Activated naive CD8-positive, alpha-beta T cell treated with anti-CD3 and anti-CD28 coated beads, Interleukin-2, amount 10 ng/mL, durations not matched to agents 7 days and 5 days (primary cell): ENCODE results near the gene IRGC. TPM values are rescaled to one million over a fixed set of nuclear protein-coding genes. Genes with fewer than 3 reads are reported as not detected.

Experiments
- ATAC-seq: fragments of 150-1000 bp; cut with Tn5 transposase; one replicate; pipeline ENCODE4 v1.10.0; 2021; ENCODE audit warnings: low read depth, moderate library complexity
- POLR2A ChIA-PET: fragments of 350-600 bp; sonication (Branson Sonifier 250); formaldehyde crosslinking; loops from one replicate; lab custom pipeline; 2021; ENCODE audit warnings: antibody characterized with exemption; lab: Charles Lee
- DNase-seq: peaks from one replicate; pipeline ENCODE4 v3.0.0; 2021
- H3K27ac Mint-ChIP-seq: one replicate; pipeline ENCODE4 v1.8.0; 2022; ENCODE audit warnings: mild to moderate bottlenecking, mixed read lengths
- H3K27me3 Mint-ChIP-seq: one replicate; pipeline ENCODE4 v1.8.0; 2022; ENCODE audit warnings: mild to moderate bottlenecking, moderate library complexity, mixed read lengths
- H3K36me3 Mint-ChIP-seq: one replicate; pipeline ENCODE4 v1.8.0; 2021; ENCODE audit warnings: mild to moderate bottlenecking, mixed read lengths
- H3K4me1 Mint-ChIP-seq: one replicate; pipeline ENCODE4 v1.8.0; 2021; ENCODE audit warnings: mixed read lengths
- H3K4me3 Mint-ChIP-seq: one replicate; pipeline ENCODE4 v1.8.0; 2022; ENCODE audit warnings: mild to moderate bottlenecking, moderate library complexity, mixed read lengths
- H3K9me3 Mint-ChIP-seq: one replicate; pipeline ENCODE4 v1.8.0; 2021; ENCODE audit warnings: mixed read lengths
- total RNA-seq, 2 experiments: library from RNA; stranded (reverse); gene quantifications; one replicate each; pipeline ENCODE4 v1.2.3, GENCODE V29; 2021

The IRGC gene
- total RNA-seq, 2 experiments from 2014 or later: not detected

DNA sequence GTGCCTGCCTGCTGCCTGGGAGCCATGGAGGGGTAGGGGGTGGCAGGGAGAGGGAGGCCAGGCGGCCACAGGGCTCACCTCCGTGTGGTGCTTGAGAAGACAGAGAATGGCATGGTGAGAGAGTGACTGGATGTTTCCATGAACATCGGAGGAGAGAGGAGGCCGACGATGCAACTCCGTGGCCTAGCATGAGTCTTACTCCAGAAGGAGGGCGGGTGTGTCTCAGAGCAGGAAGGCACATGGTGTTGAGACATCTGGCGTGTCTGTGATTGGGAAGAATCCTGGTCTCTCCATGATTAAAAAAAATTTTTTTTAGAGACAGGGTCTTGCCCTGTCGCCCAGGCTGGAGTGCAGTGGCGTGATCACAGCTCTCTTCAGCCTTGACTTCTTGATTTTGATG is 5.1 kb downstream of the IRGC start:
- H3K36me3 Mint-ChIP-seq: no peaks in the 10 kb centered on the region
- no peak for ATAC-seq
- peaks cover 8% of the 10 kb centered on the region for H3K4me1 Mint-ChIP-seq
- H3K27ac Mint-ChIP-seq: no peak overlapping the region
- DNase-seq: no peak
- no peaks in the 10 kb centered on the region for H3K9me3 Mint-ChIP-seq
- peaks cover 2% of the 10 kb centered on the region for H3K27me3 Mint-ChIP-seq
- no peak overlapping the region for H3K4me3 Mint-ChIP-seq
- POLR2A ChIA-PET: interaction anchor here (0.5 kb wide), 1 partner anchor 27 kb away, joined by 6 read pairs; no protein-coding TSS in a partner anchor

DNA sequence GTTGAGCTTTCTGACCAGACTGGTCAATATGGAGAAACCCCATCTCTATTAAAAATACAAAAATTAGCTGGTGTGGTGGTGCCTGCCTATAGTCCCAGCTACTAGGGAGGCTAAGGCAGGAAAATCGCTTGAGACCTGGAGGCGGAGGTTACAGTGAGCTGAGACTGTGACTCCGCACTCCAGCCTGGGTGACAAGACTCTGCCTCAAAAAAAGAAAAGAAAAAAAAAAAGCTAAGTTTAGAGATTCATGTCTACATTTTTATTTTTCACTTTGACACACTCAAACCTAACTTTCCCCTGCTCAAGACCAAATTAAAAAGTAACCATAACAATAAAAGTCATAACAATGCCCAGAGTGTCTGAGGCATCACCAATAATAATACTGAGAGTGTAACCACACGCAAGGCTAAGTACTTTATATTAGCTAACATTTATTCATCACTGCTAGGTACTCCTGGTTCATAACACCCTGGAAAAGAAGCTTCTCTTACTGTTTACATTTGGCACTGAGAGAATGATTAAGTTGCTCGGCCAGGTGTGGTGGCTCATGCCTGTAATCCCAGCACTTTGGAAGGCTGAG is 5.7 kb downstream of the IRGC start:
- Mint-ChIP-seq H3K27me3 (peaks cover 2% of the 10 kb centered on the region), H3K36me3 (no peaks in the 10 kb centered on the region), H3K27ac (no peak overlapping the region), H3K4me3 (no peak overlapping the region), H3K4me1 (peaks cover 8% of the 10 kb centered on the region), H3K9me3 (no peaks in the 10 kb centered on the region)
- no peak for ATAC-seq
- POLR2A ChIA-PET: interaction anchor here (0.5 to 1.1 kb wide), 2 partner anchors 20 to 28 kb away, joined by 3 to 6 read pairs; no protein-coding TSS in a partner anchor
- DNase-seq: no peak

DNA sequence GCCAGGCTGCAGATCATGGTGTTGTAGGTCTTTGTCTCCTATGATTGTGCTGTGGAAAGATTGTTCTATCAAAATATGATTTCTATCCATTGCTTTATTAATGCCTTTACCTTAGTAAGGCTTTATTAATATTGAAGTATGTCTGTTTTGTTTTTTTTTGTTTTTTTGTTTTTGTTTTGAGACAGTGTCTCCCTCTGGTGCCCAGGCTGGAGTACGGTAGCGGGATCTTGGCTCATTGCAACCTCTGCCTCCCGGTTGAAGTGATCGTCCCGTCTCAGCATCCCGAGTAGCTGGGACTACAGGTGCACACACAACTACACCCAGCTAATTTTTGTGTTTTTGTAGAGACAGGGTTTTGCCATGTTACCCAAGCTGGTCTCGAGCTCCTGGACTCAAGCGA is 7.7 kb downstream of the IRGC start:
- Mint-ChIP-seq H3K4me1 (peaks cover 10% of the 10 kb centered on the region), H3K27ac (no peak overlapping the region), H3K27me3 (peaks cover 2% of the 10 kb centered on the region), H3K9me3 (no peaks in the 10 kb centered on the region), H3K4me3 (no peak overlapping the region), H3K36me3 (peaks cover 4% of the 10 kb centered on the region)
- DNase-seq (no peak), ATAC-seq (no peak)
- POLR2A ChIA-PET: no interaction called here

DNA sequence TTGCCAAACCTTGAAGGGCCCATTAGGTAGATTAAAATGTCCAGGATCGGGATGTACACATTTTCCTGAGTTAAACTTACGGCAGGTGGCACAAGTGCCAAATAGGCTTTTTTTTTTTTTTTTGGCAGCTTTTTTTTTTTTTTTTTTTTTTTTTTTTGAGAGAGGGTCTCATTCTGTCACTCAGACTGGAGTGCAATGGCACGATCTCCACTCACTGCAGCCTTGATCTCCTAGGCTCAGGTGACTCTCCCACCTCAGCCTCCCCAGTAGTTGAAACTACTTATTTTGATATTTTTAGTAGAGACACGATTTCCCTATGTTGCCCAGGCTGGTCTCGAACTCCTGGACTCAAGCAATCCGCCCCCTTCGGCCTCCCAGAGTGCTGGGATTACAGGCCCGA is 9.0 kb downstream of the IRGC start:
- no peak overlapping the region for H3K27ac Mint-ChIP-seq
- peaks cover 10% of the 10 kb centered on the region for H3K36me3 Mint-ChIP-seq
- H3K4me1 Mint-ChIP-seq: peaks cover 10% of the 10 kb centered on the region
- DNase-seq (no peak), ATAC-seq (no peak)
- peaks cover 2% of the 10 kb centered on the region for H3K27me3 Mint-ChIP-seq
- H3K9me3 Mint-ChIP-seq: no peaks in the 10 kb centered on the region
- POLR2A ChIA-PET: interaction anchor here (0.6 to 0.9 kb wide), 2 partner anchors 11 to 54 kb away, joined by 3 to 4 read pairs; no protein-coding TSS in a partner anchor
- no peak overlapping the region for H3K4me3 Mint-ChIP-seq

DNA sequence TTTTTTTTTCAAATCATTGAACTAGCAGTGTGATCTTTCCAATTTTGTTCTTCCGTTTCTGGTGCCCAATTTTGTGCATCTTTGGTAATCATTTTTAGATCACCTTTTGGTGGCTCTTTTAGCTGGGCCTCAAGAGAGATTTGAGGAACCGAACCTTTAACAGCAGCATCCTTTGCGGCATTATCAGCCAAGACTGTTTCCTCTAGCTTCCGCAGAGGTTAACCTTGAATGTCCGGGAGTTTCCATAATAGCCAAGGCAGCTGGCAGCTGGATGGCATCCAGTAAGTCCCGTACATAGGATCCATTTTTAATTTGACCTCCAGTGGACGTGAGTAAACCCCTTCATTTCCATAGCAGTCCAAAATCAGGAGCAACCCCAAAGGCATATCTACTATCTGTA is 9.6 kb downstream of the IRGC start:
- ATAC-seq (no peak), DNase-seq (no peak)
- Mint-ChIP-seq H3K4me1 (peaks cover 10% of the 10 kb centered on the region), H3K27me3 (peaks cover 2% of the 10 kb centered on the region), H3K9me3 (no peaks in the 10 kb centered on the region), H3K36me3 (peaks cover 14% of the 10 kb centered on the region), H3K27ac (no peak overlapping the region), H3K4me3 (no peak overlapping the region)
- POLR2A ChIA-PET: interaction anchor here (0.7 to 0.9 kb wide), 2 partner anchors 8 to 53 kb away, joined by 4 to 8 read pairs; no protein-coding TSS in a partner anchor

DNA sequence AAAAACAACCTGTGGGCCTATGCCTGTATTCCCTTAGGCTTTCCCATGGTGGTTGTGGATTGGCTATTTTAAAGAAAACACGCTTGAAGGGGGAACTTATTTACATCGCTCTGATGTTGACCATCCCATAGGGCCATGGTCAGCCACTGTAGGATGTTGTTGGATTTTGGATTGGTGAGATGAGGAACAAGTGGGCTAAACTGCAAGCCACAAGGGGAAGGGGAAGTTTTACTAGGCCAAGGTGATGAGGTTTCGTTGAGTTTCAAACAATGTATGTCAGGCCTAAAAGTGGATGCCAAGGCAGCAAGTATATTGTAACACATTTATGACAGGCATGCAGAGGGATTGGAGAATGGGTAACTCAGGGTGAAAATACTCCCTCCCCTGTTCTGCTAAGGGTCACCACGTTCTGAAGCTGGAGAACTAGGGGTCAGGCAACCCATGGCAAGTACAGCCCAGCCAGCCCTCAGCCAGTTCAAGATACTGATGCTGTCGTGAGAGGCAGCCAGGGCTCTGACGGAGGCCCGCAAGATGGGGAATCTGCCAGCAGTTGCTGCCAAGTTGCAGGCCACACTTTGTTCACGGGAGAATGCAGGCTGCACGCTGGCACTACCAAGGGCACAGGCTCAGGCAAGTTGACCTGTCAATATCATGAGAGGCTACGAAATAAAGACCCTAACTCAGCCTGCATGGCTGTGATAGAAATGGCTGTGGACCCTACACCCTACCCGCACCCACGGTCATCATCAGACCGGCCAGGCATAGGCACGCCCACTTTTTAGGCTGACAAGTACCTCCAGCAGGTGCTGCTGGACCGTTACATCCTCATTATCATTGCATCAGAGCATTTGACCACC is 11.1 kb downstream of the IRGC start:
- Mint-ChIP-seq H3K9me3 (no peaks in the 10 kb centered on the region), H3K27ac (peak overlapping the region; percentile 49), H3K4me3 (no peak overlapping the region), H3K27me3 (no peaks in the 10 kb centered on the region), H3K36me3 (peaks cover 18% of the 10 kb centered on the region), H3K4me1 (peaks cover 10% of the 10 kb centered on the region)
- no peak for DNase-seq
- POLR2A ChIA-PET: no interaction called here
- ATAC-seq: no peak

DNA sequence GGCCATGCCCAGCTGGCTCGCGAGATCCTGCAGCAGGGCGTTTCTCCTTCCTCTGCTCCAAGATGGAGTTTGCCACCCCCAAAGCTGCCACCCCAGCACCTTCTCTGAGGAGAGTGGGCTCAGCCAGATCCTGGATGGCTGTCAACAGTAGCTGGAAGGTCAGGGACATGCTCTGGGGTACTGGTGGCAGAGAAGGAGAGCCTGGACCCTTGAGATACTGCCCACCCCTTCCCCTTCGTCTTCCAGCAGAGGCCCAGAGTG is 11.6 kb downstream of the IRGC start:
- POLR2A ChIA-PET: no interaction called here
- Mint-ChIP-seq H3K9me3 (no peaks in the 10 kb centered on the region), H3K4me1 (peaks cover 10% of the 10 kb centered on the region), H3K36me3 (peaks cover 23% of the 10 kb centered on the region), H3K4me3 (no peak overlapping the region), H3K27ac (no peak overlapping the region), H3K27me3 (no peaks in the 10 kb centered on the region)
- no peak for DNase-seq
- no peak for ATAC-seq

DNA sequence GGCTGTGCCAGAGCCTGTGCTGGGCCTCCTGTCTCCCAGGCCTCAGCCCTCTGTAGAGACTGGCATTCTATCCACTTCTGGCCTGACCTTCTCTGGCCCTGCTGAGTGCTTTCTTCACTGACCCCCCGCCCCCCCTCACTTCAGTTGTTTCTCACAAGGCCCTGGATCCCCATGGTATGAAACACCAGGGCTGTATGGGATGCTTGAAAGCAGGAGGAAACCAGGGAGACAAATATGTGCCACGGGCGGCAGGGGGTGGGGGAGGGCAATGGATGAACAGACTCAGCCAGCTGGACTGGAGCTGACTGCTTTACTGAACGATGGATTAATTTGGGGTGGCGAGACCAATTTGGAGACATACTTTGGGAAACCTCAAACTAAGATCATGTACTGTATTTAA is 14.0 kb downstream of the IRGC start:
- Mint-ChIP-seq H3K36me3 (peaks cover 27% of the 10 kb centered on the region), H3K4me3 (no peak overlapping the region), H3K27ac (no peak overlapping the region), H3K9me3 (no peaks in the 10 kb centered on the region), H3K4me1 (peaks cover 11% of the 10 kb centered on the region), H3K27me3 (no peaks in the 10 kb centered on the region)
- no peak for ATAC-seq
- POLR2A ChIA-PET: no interaction called here
- DNase-seq: no peak

DNA sequence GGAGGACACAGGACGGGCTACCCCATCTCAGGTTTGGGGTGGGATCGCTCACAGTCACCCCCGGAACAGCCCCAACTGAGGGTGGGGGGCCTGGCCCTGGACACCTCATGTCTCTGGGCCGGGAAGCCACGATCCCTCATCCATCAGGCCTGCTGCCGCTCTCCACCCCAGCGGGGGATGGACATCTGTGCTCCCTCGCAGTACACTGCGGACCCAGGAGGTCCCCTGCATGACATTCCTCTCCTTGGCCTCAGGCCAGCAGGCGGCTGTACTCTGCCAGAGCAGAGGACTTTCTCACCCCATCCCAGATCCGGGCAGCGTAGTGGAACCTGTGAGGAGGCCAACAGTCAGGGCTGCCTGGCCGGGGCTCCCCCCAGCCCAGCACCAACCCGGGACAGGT is 15.5 kb downstream of the IRGC start:
- peaks cover 33% of the 10 kb centered on the region for H3K36me3 Mint-ChIP-seq
- DNase-seq: no peak
- peaks cover 4% of the 10 kb centered on the region for H3K4me1 Mint-ChIP-seq
- H3K27ac Mint-ChIP-seq: no peak overlapping the region
- no peak for ATAC-seq
- POLR2A ChIA-PET: no interaction called here
- H3K9me3 Mint-ChIP-seq: no peaks in the 10 kb centered on the region
- H3K4me3 Mint-ChIP-seq: no peak overlapping the region
- no peaks in the 10 kb centered on the region for H3K27me3 Mint-ChIP-seq

DNA sequence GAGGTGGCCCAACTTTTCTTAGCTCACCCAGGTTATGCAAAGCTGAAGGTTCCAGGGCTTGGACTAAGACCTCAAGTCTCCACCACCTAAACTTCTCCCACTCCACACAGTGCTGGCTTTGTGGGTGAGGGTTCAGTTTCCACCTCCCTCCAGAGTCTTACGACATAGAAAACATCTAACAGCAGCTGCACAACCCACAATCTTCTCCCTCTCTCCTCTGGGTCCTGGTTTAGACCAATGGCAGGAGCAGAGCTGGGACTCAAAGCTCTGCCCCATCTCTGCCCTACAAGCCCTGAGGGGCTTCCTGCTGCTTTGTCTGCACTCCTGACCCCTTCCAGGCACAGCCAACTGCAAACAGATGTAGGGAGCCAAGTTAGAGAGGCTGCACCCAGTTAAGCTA is 16.0 kb downstream of the IRGC start:
- ATAC-seq (no peak), DNase-seq (no peak)
- Mint-ChIP-seq H3K9me3 (no peaks in the 10 kb centered on the region), H3K4me3 (no peak overlapping the region), H3K36me3 (peaks cover 38% of the 10 kb centered on the region), H3K4me1 (peaks cover 2% of the 10 kb centered on the region), H3K27me3 (no peaks in the 10 kb centered on the region), H3K27ac (no peak overlapping the region)
- POLR2A ChIA-PET: no interaction called here

DNA sequence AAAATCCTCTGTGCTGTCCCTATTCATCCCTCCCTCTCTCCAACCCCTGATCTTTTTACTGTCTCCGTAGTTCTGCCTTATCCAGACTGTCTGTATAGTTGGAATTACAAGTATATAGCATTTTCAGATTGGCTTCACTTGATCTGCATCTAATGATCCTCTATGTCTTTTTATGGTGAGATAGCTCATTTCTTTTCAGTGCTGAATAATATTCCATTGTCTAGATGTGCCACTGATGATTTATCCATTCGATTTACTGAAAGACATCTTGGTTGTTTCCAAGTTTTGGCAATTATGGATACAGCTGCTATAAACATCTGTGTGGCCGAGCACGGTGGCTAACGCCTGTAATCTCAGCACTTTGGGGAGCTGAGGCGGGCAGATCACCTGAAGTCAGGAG is 19.1 kb downstream of the IRGC start:
- H3K4me3 Mint-ChIP-seq: no peak overlapping the region
- H3K36me3 Mint-ChIP-seq: peaks cover 38% of the 10 kb centered on the region
- DNase-seq (no peak), ATAC-seq (no peak)
- peaks cover 4% of the 10 kb centered on the region for H3K4me1 Mint-ChIP-seq
- H3K27me3 Mint-ChIP-seq: no peaks in the 10 kb centered on the region
- no peak overlapping the region for H3K27ac Mint-ChIP-seq
- POLR2A ChIA-PET: no interaction called here
- no peaks in the 10 kb centered on the region for H3K9me3 Mint-ChIP-seq

DNA sequence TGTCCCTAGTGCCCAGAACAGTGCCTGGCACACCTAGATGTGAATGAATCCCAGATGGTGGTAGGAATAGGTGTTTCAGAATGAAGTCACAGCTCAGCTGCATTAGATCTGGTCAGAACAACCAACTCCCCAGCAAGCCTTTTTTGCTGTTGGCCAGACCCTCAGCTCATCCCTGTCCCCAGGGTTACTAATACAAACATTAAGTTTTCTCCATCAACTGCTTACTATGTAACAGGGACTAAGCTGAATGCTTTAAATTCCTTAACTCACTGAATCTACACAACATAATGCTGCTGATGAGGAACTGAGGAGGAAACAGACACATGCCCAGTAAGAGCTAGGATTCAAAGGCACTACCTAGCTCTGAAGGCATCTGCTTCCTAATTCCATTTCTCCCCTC is 20.1 kb downstream of the IRGC start:
- H3K36me3 Mint-ChIP-seq: peaks cover 35% of the 10 kb centered on the region
- ATAC-seq: no peak
- H3K4me3 Mint-ChIP-seq: no peak overlapping the region
- no peak overlapping the region for H3K27ac Mint-ChIP-seq
- no peaks in the 10 kb centered on the region for H3K27me3 Mint-ChIP-seq
- H3K9me3 Mint-ChIP-seq: no peaks in the 10 kb centered on the region
- DNase-seq: no peak
- H3K4me1 Mint-ChIP-seq: peaks cover 4% of the 10 kb centered on the region
- POLR2A ChIA-PET: interaction anchor here (0.6 kb wide), 1 partner anchor 11 kb away, joined by 3 read pairs; no protein-coding TSS in a partner anchor

DNA sequence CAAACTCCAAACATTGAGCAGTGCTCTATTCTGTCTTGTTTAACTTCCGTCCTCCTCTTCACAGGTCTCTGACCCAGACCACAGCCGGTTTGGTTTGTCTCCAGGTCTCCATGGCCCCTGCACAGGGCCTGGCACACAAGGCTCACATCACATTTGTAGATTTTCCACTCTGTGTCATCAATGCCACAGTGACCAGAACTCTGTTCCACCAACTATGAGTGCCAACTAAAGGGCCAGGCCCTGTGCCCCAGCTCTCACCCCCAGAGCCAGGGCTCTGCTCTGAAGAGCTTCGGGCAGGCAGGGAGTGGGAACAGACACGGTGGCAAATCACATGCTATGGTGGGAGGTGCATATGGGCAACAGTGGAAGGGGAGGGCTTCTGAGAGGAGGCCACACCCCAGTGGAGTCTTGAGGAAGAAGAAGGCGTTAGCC is 22.9 kb downstream of the IRGC start:
- H3K9me3 Mint-ChIP-seq: no peaks in the 10 kb centered on the region
- peaks cover 4% of the 10 kb centered on the region for H3K4me1 Mint-ChIP-seq
- H3K27ac Mint-ChIP-seq: no peak overlapping the region
- ATAC-seq (no peak), DNase-seq (no peak)
- POLR2A ChIA-PET: no interaction called here
- peaks cover 35% of the 10 kb centered on the region for H3K36me3 Mint-ChIP-seq
- no peak overlapping the region for H3K4me3 Mint-ChIP-seq
- H3K27me3 Mint-ChIP-seq: no peaks in the 10 kb centered on the region
